Measurements from ENCODE around the gene SLC34A2. TPM values are rescaled to one million over a fixed set of nuclear protein-coding genes. Genes with fewer than 3 reads are reported as not detected.

SLC34A2 gene
- total RNA-seq, 1 experiment from 2014 or later, result not detected

DNA sequence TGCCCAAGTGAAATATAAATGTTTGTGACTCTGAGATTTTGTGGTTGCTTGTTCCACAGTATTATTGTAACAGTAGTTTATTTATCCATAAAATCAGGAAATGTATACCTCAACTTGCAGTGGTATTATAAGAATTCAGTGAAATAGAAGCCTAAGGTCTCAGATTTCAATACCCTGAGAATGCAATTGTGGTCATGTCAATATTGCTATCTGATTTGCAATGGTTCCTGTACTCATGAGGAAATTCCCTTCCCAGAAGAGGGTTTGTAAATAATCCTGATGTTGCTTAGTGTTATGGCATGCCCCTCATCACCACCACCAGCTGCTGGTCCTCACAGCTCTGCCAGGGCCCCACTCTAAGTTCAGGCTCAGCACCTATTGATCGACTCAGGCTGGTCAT, 67.8 kb downstream of the SLC34A2 start:
- no peak for DNase-seq (ENCODE audit: low read depth)

DNA sequence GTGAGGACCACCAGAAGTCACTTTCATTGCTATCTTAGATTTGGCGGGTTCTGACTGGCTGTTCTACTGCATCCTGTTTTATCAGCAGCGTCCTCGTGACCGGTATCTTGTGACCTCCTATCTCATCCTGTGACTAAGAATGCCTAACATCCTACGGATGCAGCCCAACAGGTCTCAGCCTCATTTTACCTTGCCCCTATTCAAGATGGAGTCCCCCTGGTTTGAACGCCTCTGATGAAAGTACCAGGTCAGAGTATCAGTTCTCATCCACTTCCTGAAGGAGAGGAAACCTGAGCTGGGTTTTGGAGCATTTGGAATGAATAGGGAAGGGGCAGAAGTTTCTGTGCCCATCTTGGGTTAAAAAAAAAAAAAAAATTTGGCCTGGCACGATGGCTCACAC, 70.2 kb downstream of the SLC34A2 start:
- DNase-seq (ENCODE audit: low read depth), result no peak

DNA sequence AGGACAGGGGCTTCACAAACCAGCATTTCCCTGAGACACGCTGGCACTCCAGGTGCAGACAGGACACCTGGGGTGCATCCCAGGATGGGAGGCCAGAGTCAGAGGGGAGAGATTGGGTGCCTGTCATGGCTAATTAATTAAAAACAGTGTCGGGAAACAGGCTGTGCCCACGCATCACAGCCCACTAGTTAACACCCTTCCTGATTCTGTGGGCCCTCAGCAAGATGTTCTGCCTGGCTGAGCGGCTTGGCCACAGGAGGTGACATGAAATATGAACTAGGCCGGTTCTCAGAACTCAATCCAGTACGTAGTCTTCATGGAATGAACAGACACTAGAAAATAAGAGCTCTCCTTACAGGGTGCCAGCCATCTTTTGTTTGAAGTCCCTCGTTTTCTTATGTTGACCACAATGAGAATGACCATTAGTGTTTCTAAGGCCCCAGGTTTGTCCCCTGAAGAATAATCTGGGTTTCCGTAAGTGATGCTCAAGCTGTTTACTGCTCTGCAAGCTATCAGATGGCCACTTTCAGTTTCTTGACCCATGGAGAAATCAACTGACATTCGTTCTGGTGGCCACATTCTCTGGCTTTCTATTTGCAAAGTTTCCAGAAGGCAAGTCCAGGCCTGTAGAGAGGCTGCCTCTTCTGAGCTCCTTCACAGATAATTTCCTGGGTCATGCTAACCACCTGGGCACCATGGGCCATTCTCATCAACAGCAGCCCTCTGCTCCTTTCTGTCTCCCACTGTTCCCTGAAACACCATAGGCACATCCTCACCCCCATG, 72.3 kb downstream of the SLC34A2 start:
- no peak for DNase-seq (ENCODE audit: low read depth)

Small RNA genes within 50 kb of the gene (small RNA-seq; reads per million reads assigned to genes)
- not detected for gene AC092436.3
- gene MTND4LP22, result not detected
- gene RPS29P11, result not detected

Other genes starting within 250 kb of the SLC34A2 start
- 45.3 and 51.9 TPM in 2 replicates for gene SEL1L3, start 207.1 kb downstream of the SLC34A2 start, total RNA-seq (2014; rRNA removed; shearing (Covaris generic))